IMR-90 (cell line): ENCODE data around the gene COL6A5.

ENCODE experiments used
- MAZ ChIP-seq: IDR thresholded peaks from 2 replicates; pipeline ENCODE4 v1.6.1; 2012; ENCODE audit warnings: low read depth, mild to moderate bottlenecking, low read length, improper control_type of control experiment, moderate library complexity, borderline replicate concordance
- POLR2A ChIP-seq: IDR thresholded peaks from 2 replicates; pipeline ENCODE4 v1.6.1; 2012; ENCODE audit warnings: mild to moderate bottlenecking, low read depth, low read length
- RAD21 ChIP-seq: IDR thresholded peaks from 2 replicates; pipeline ENCODE4 v1.6.1; 2012; ENCODE audit warnings: low read length, improper control_type of control experiment
- RCOR1 ChIP-seq: IDR thresholded peaks from 2 replicates; pipeline ENCODE4 v1.6.1; 2012; ENCODE audit warnings: mild to moderate bottlenecking, low read length, improper control_type of control experiment; ENCODE audit not compliant: insufficient replicate concordance
- SMC3 ChIP-seq: fragments of 150-350 bp; IDR thresholded peaks from 2 replicates; pipeline ENCODE4 v1.6.1; 2016; ENCODE audit warnings: low read depth, mild to moderate bottlenecking, antibody characterized with exemption, low read length, moderate library complexity
- TF ChIP-seq, protein P1 (sequence below): conservative IDR thresholded peaks from 2 replicates; pipeline ENCODE4 v1.5.1; 2012; ENCODE audit warnings: mild to moderate bottlenecking, low read depth, low read length, improper control_type of control experiment

DNA sequence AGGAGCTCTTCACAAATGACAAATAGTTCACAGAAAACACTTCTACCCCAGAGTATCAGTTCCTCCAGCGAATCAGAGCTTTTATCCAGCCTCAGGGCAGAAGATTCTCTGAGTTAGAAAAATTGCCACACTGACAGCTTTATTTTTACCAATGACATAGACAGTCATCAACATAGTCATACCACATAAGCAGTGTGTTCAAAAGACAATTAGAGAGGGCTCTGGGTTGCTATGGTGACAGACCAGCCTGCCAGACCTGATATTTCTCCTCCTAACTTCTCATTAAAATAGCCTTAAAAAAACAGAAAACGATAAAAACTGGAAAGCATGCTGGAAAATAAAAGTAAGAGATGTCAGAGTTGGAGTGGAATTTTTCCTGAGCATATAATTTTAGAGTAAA lies 45.9 kb upstream of the COL6A5 start:
- TF ChIP-seq RAD21 (no peak), MAZ (no peak), RCOR1 (no peak), POLR2A (no peak), SMC3 (no peak)
- TF ChIP-seq, protein P1, sequence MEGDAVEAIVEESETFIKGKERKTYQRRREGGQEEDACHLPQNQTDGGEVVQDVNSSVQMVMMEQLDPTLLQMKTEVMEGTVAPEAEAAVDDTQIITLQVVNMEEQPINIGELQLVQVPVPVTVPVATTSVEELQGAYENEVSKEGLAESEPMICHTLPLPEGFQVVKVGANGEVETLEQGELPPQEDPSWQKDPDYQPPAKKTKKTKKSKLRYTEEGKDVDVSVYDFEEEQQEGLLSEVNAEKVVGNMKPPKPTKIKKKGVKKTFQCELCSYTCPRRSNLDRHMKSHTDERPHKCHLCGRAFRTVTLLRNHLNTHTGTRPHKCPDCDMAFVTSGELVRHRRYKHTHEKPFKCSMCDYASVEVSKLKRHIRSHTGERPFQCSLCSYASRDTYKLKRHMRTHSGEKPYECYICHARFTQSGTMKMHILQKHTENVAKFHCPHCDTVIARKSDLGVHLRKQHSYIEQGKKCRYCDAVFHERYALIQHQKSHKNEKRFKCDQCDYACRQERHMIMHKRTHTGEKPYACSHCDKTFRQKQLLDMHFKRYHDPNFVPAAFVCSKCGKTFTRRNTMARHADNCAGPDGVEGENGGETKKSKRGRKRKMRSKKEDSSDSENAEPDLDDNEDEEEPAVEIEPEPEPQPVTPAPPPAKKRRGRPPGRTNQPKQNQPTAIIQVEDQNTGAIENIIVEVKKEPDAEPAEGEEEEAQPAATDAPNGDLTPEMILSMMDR, result no peak
